H1 (cell line): ENCODE results near the gene USP7. TPM values are rescaled to one million over a fixed set of nuclear protein-coding genes. Genes with fewer than 3 reads are reported as not detected.

Source experiments
- CTCF ChIA-PET: fragments of 300-600 bp; sonication (Branson Sonifier 250); formaldehyde crosslinking; loops from one replicate; lab custom pipeline; 2021; ENCODE audit not compliant: partially characterized antibody; lab: Charles Lee
- POLR2A ChIA-PET: fragments of 300-600 bp; sonication (Branson Sonifier 250); formaldehyde crosslinking; loops from one replicate; lab custom pipeline; 2021; ENCODE audit warnings: inconsistent platforms; ENCODE audit not compliant: partially characterized antibody; lab: Charles Lee
- DNase-seq, 2 experiments: peaks; one replicate each; pipeline versions ENCODE4 v3.0.0 to v3.0.0-alpha.2; 2010 to 2022; ENCODE audit warnings: low spot score in 2 of 2, low read depth in 1 of 2, mixed read lengths in 1 of 2
- FAIRE-seq: peaks from 2 replicates; lab custom pipeline; 2011; peaks lifted over from hg19 to GRCh38; lab: Jason Lieb, UNC
- H2AFZ ChIP-seq: 2 replicates; pipeline ENCODE4 v1.8.1; 2012; ENCODE audit warnings: low read length, inconsistent platforms
- H2AK5ac ChIP-seq: 2 replicates; pipeline ENCODE4 v1.6.1; 2013; ENCODE audit warnings: low read depth, low read length
- H2BK120ac ChIP-seq: replicated peaks from 2 replicates; pipeline ENCODE3; 2013; ENCODE audit warnings: low read depth, low read length, inconsistent platforms
- H2BK12ac ChIP-seq: 2 replicates; pipeline ENCODE4 v1.6.1; 2013; ENCODE audit warnings: low read depth, low read length
- H2BK15ac ChIP-seq: 2 replicates; pipeline ENCODE4 v1.6.1; 2013; ENCODE audit warnings: low read length
- H2BK20ac ChIP-seq: 2 replicates; pipeline ENCODE4 v1.6.1; 2013; ENCODE audit warnings: low read length
- H2BK5ac ChIP-seq: 2 replicates; pipeline ENCODE4 v1.6.1; 2013; ENCODE audit warnings: low read depth, low read length
- H3K14ac ChIP-seq: 2 replicates; pipeline ENCODE4 v1.6.1; 2013; ENCODE audit warnings: inconsistent platforms; ENCODE audit not compliant: insufficient read length
- H3K18ac ChIP-seq: 2 replicates; pipeline ENCODE4 v1.6.1; 2013; ENCODE audit warnings: low read length; ENCODE audit errors: extremely low read depth
- H3K23ac ChIP-seq: 2 replicates; pipeline ENCODE4 v1.6.1; 2013; ENCODE audit warnings: inconsistent platforms; ENCODE audit not compliant: insufficient read length
- H3K23me2 ChIP-seq: 2 replicates; pipeline ENCODE4 v1.6.1; 2013; ENCODE audit warnings: low read depth, low read length
- H3K27ac ChIP-seq: 2 replicates; pipeline ENCODE4 v1.6.1; 2011; ENCODE audit warnings: low read depth, low read length, inconsistent platforms
- H3K27me3 ChIP-seq, 4 experiments: replicated peaks in 1 of 4; 1 replicate in 1 of 4; 2 replicates in 3 of 4; pipeline versions ENCODE4 v1.6.1 to v1.8.1; 2011 to 2013; ENCODE audit warnings: low read length in 3 of 4, mild to moderate bottlenecking in 3 of 4, inconsistent platforms in 2 of 4, mixed read lengths in 2 of 4, moderate library complexity in 1 of 4; ENCODE audit not compliant: control insufficient read depth in 3 of 4, insufficient read depth in 3 of 4; ENCODE audit errors: extremely low read depth in 1 of 4
- H3K36me3 ChIP-seq, 4 experiments: 2 replicates each; pipeline versions ENCODE4 v1.6.1 to v1.8.1; 2011 to 2013; ENCODE audit warnings: mild to moderate bottlenecking in 4 of 4, low read length in 3 of 4, moderate library complexity in 2 of 4, control low read depth in 1 of 4, inconsistent platforms in 1 of 4; ENCODE audit not compliant: insufficient read depth in 4 of 4, control insufficient read depth in 2 of 4
- H3K4ac ChIP-seq: replicated peaks from 2 replicates; pipeline ENCODE3; 2013; ENCODE audit warnings: low read length, low read depth, mixed read lengths, inconsistent platforms; ENCODE audit not compliant: insufficient read length
- H3K4me1 ChIP-seq, 4 experiments: replicated peaks in 1 of 4; 1 replicate in 1 of 4; 2 replicates in 3 of 4; pipeline versions ENCODE4 v1.6.1 to v1.8.1; 2011 to 2013; ENCODE audit warnings: low read length in 3 of 4, inconsistent platforms in 2 of 4, mixed read lengths in 1 of 4; ENCODE audit not compliant: insufficient read depth in 4 of 4, control insufficient read depth in 3 of 4
- H3K4me2 ChIP-seq, 2 experiments: 2 replicates each; pipeline versions ENCODE4 v1.6.1 to v1.8.1; 2011 to 2013; ENCODE audit warnings: low read depth in 2 of 2, low read length in 2 of 2, control low read depth in 1 of 2, inconsistent platforms in 1 of 2, mild to moderate bottlenecking in 1 of 2; ENCODE audit not compliant: insufficient read depth in 1 of 2
- H3K4me3 ChIP-seq, 4 experiments: fragments of 200-600, 300-600 bp in 1 of 4; sonication (generic), shearing (Covaris generic), sonication (Bioruptor Twin) in 1 of 4; 2 replicates each; pipeline versions ENCODE4 v1.5.1 to v1.8.1; 2011 to 2016; ENCODE audit warnings: low read length in 4 of 4, low read depth in 3 of 4, control low read depth in 2 of 4, inconsistent platforms in 2 of 4, mild to moderate bottlenecking in 2 of 4, mixed read lengths in 1 of 4, moderate library complexity in 1 of 4; ENCODE audit not compliant: insufficient read depth in 2 of 4; ENCODE audit errors: extremely low read depth in 1 of 4
- H3K56ac ChIP-seq: replicated peaks from 2 replicates; pipeline ENCODE3; 2013; ENCODE audit warnings: low read depth, mild to moderate bottlenecking, mixed read lengths, low read length, inconsistent platforms; ENCODE audit not compliant: insufficient read length
- H3K79me1 ChIP-seq: 2 replicates; pipeline ENCODE4 v1.6.1; 2013; ENCODE audit warnings: low read depth, low read length, control low read depth
- H3K79me2 ChIP-seq, 2 experiments: 2 replicates each; pipeline versions ENCODE4 v1.6.1 to v1.8.1; 2012 to 2013; ENCODE audit warnings: low read length in 2 of 2, mild to moderate bottlenecking in 2 of 2, inconsistent platforms in 1 of 2; ENCODE audit not compliant: insufficient read depth in 2 of 2, control insufficient read depth in 1 of 2
- H3K9ac ChIP-seq, 4 experiments: replicated peaks in 1 of 4; 1 replicate in 1 of 4; 2 replicates in 3 of 4; pipeline versions ENCODE4 v1.6.1 to v1.8.1; 2011 to 2013; ENCODE audit warnings: low read depth in 3 of 4, low read length in 3 of 4, control low read depth in 2 of 4, mild to moderate bottlenecking in 2 of 4, moderate library complexity in 2 of 4, inconsistent platforms in 1 of 4; ENCODE audit errors: extremely low read depth in 1 of 4
- H3K9me3 ChIP-seq, 2 experiments: 2 replicates each; pipeline versions ENCODE4 v1.6.1 to v1.8.1; 2012 to 2013; ENCODE audit warnings: mild to moderate bottlenecking in 2 of 2, moderate library complexity in 2 of 2, control low read depth in 1 of 2, inconsistent platforms in 1 of 2, low read depth in 1 of 2, low read length in 1 of 2, mixed read lengths in 1 of 2; ENCODE audit not compliant: insufficient read depth in 2 of 2
- H4K20me1 ChIP-seq, 2 experiments: replicated peaks in 1 of 2; 2 replicates each; pipeline versions ENCODE3 to v1.8.1; 2011 to 2013; ENCODE audit warnings: inconsistent platforms in 2 of 2, low read length in 2 of 2, mild to moderate bottlenecking in 1 of 2; ENCODE audit not compliant: insufficient read depth in 2 of 2, control insufficient read depth in 1 of 2
- H4K5ac ChIP-seq: 2 replicates; pipeline ENCODE4 v1.6.1; 2013; ENCODE audit warnings: low read length, low read depth, mixed read lengths, inconsistent platforms; ENCODE audit not compliant: insufficient read length
- H4K8ac ChIP-seq: 2 replicates; pipeline ENCODE4 v1.8.0; 2013; ENCODE audit warnings: mild to moderate bottlenecking, moderate library complexity, low read length, inconsistent platforms; ENCODE audit not compliant: insufficient read depth; ENCODE audit errors: extremely low read depth
- H4K91ac ChIP-seq: replicated peaks from 2 replicates; pipeline ENCODE3; 2013; ENCODE audit warnings: low read length, mixed read lengths, inconsistent platforms; ENCODE audit not compliant: insufficient read length
- CBX8 ChIP-seq: fragments of 300-800, 300-1000 bp; sonication (generic); IDR thresholded peaks from 2 replicates; pipeline ENCODE4 v1.7.1; 2016; ENCODE audit warnings: low read depth, low read length, borderline replicate concordance
- CTCF ChIP-seq, 3 experiments: IDR thresholded peaks; 1 replicate in 2 of 3; 2 replicates in 1 of 3; pipeline versions ENCODE4 v1.5.1 to v1.6.1; 2011; ENCODE audit warnings: low read length in 3 of 3, mild to moderate bottlenecking in 3 of 3, inconsistent platforms in 2 of 3, low read depth in 1 of 3, moderate library complexity in 1 of 3; ENCODE audit not compliant: insufficient read depth in 1 of 3; ENCODE audit errors: control extremely low read depth in 1 of 3
- FOSL1 ChIP-seq: IDR thresholded peaks from 2 replicates; pipeline ENCODE4 v1.6.1; 2011; ENCODE audit warnings: mild to moderate bottlenecking, low read depth, low read length, moderate library complexity; ENCODE audit not compliant: insufficient read depth
- GABPA ChIP-seq: IDR thresholded peaks from 2 replicates; pipeline ENCODE4 v1.6.1; 2011; ENCODE audit warnings: mild to moderate bottlenecking, low read length, moderate library complexity, borderline replicate concordance; ENCODE audit not compliant: insufficient read depth
- KDM1A ChIP-seq: fragments of 200-600, 300-600 bp; sonication (generic); IDR thresholded peaks from 2 replicates; pipeline ENCODE4 v1.7.1; 2016; ENCODE audit warnings: mild to moderate bottlenecking, low read length, borderline replicate concordance
- NANOG ChIP-seq: IDR thresholded peaks from 2 replicates; pipeline ENCODE4 v1.6.1; 2011; ENCODE audit warnings: low read length, low read depth, mild to moderate bottlenecking, inconsistent platforms; ENCODE audit not compliant: insufficient read depth, poor library complexity, severe bottlenecking
- POLR2A ChIP-seq, 2 experiments: IDR thresholded peaks; 1 replicate in 1 of 2; 2 replicates in 1 of 2; pipeline ENCODE4 v1.6.1; 2011; ENCODE audit warnings: low read depth in 2 of 2, low read length in 2 of 2, mild to moderate bottlenecking in 2 of 2; ENCODE audit errors: control extremely low read depth in 1 of 2
- RNF2 ChIP-seq: fragments of 200-900, 300-1000 bp; sonication (generic); IDR thresholded peaks from 2 replicates; pipeline ENCODE4 v1.7.1; 2016; ENCODE audit warnings: borderline replicate concordance, low read depth, mild to moderate bottlenecking, antibody characterized with exemption, low read length; ENCODE audit not compliant: poor library complexity, severe bottlenecking; ENCODE audit errors: missing control alignments
- RXRA ChIP-seq: IDR thresholded peaks from 2 replicates; pipeline ENCODE4 v1.6.1; 2011; ENCODE audit warnings: low read depth, mild to moderate bottlenecking, low read length, moderate library complexity; ENCODE audit not compliant: insufficient read depth
- SAP30 ChIP-seq: fragments of 300-600 bp; sonication (generic); IDR thresholded peaks from 2 replicates; pipeline ENCODE4 v1.7.1; 2012; ENCODE audit warnings: low read length, moderate library complexity, mild to moderate bottlenecking, inconsistent platforms; ENCODE audit not compliant: insufficient read depth, insufficient replicate concordance
- WGBS, 2 experiments: shearing (Covaris generic) in 1 of 2; methylation state at CpG; one replicate each; pipeline versions ENCODE4 v1.1.6 to v1.1.7; 2013 to 2015; ENCODE audit warnings: low lambda C conversion rate in 2 of 2, mixed read lengths in 2 of 2, inconsistent platforms in 1 of 2, low coverage in 1 of 2, missing lambda C conversion rate in 1 of 2; ENCODE audit not compliant: insufficient replicate concordance in 2 of 2, insufficient coverage in 1 of 2, insufficient read length in 1 of 2; ENCODE audit errors: extremely low coverage in 1 of 2, missing lambda C conversion rate in 1 of 2; 5-methylcytosine and 5-hydroxymethylcytosine counted together
- polyA plus RNA-seq, 7 experiments: library from polyadenylated mRNA; depleted of rRNA in 3 of 7; stranded (reverse) in 5 of 7; unstranded in 2 of 7; fragments of >200 nt in 5 of 7; fragments of 200-250 nt in 2 of 7; gene quantifications; 1 replicate in 5 of 7; 2 replicates in 1 of 7; 4 replicates in 1 of 7; pipeline versions ENCODE4 v1.2.1 to v1.2.3, GENCODE V29; 2011 to 2013; ENCODE audit warnings: missing spikeins in 2 of 7, mixed read lengths in 2 of 7
- total RNA-seq: library from RNA; stranded (reverse); fragmentation: NEBNext Ultra II Directional; extraction: Animal tissue kit (Norgen Biotek cat#: 25700); gene quantifications from 2 replicates; pipeline ENCODE4 v1.2.1, GENCODE V29; 2021

Gene USP7
- total and polyA plus RNA-seq, 2 of the 8 experiments (the other 6 are each of a cell fraction or from before 2014, with no cell fraction given): 21.3 to 211 TPM

GRCh38 chr16:8998108-8998507 lies 34.4 kb upstream of the USP7 start:
- no peak overlapping the region for H2BK120ac ChIP-seq
- H3K9me3 ChIP-seq: no peaks in the 10 kb centered on the region
- H2BK12ac ChIP-seq: no peak overlapping the region
- H3K9ac ChIP-seq: no peak overlapping the region
- no peak overlapping the region for H4K91ac ChIP-seq
- H3K4me3 ChIP-seq: no peak overlapping the region
- no peak overlapping the region for H2BK20ac ChIP-seq
- DNase-seq (no peak), FAIRE-seq (no peak)
- no peak overlapping the region for H3K56ac ChIP-seq
- H2AFZ ChIP-seq: no peak overlapping the region
- no peak overlapping the region for H2BK5ac ChIP-seq
- no peaks in the 10 kb centered on the region for H3K27me3 ChIP-seq
- H3K4me1 ChIP-seq: no peaks in the 10 kb centered on the region
- no peaks in the 10 kb centered on the region for H3K36me3 ChIP-seq
- no peaks in the 10 kb centered on the region for H4K20me1 ChIP-seq
- POLR2A ChIA-PET: interaction anchor here (1.1 kb wide), 1 partner anchor 10 kb away, joined by 3 read pairs; no protein-coding TSS in a partner anchor
- H3K4ac ChIP-seq: no peak overlapping the region
- no peaks in the 10 kb centered on the region for H3K79me2 ChIP-seq
- H3K4me2 ChIP-seq: no peak overlapping the region
- CTCF ChIA-PET: interaction anchor here (0.8 to 1.9 kb wide), 3 partner anchors 11 to 1182 kb away, joined by 3 to 16 read pairs (median 6); no protein-coding TSS in a partner anchor
- H4K8ac ChIP-seq: no peak overlapping the region
- H3K23me2 ChIP-seq: no peaks in the 10 kb centered on the region
- no peak overlapping the region for H2AK5ac ChIP-seq
- H3K27ac ChIP-seq: no peak overlapping the region
- no peak overlapping the region for H2BK15ac ChIP-seq
- H3K79me1 ChIP-seq: no peaks in the 10 kb centered on the region
- no peak overlapping the region for H3K23ac ChIP-seq
- H3K14ac ChIP-seq: no peak overlapping the region
- WGBS, 2 experiments: 81% methylated on average over 1 of the region's 1 CpG; no CpG with 5 or more reads in 1 of the 2 experiments
- H4K5ac ChIP-seq: no peak overlapping the region
- H3K18ac ChIP-seq: no peak overlapping the region
- TF ChIP-seq KDM1A (no peak), SAP30 (no peak), RNF2 (no peak), GABPA (no peak), CTCF (IDR thresholded peaks at IDR 0.05; ENCODE audit: control extremely low read depth in 1 of 3, insufficient read depth in 1 of 3, low read depth in 1 of 3, low read length in 3 of 3) (no peak), RXRA (no peak), CBX8 (no peak), NANOG (no peak), POLR2A (IDR thresholded peaks at IDR 0.05; ENCODE audit: control extremely low read depth in 1 of 2, low read depth in 2 of 2, low read length in 2 of 2) (no peak), FOSL1 (no peak)
